C4-2B (cell line): ENCODE measurements around the gene DCP1B.

Experiments used
- CTCF ChIP-seq: fragments of 450-650 bp; conservative IDR thresholded peaks from 2 replicates; pipeline ENCODE4 v1.5.1; 2017; ENCODE audit warnings: mild to moderate bottlenecking
- ZFX ChIP-seq: fragments of 450-650 bp; IDR thresholded peaks from 2 replicates; pipeline ENCODE4 v1.6.1; 2017

GRCh38 chr12:1978078-1978862 is 26.0 kb downstream of the DCP1B start:
- TF ChIP-seq CTCF (no peak), ZFX (no peak)
